Fibroblast of villous mesenchyme (primary cell): ENCODE measurements around the gene SH2D2A. TPM values are rescaled to one million over a fixed set of nuclear protein-coding genes. Genes with fewer than 3 reads are reported as not detected.

Experiments
- DNase-seq: peaks from one replicate; pipeline ENCODE4 v3.0.0-alpha.2; 2010; ENCODE audit warnings: low read depth
- H3K4me3 ChIP-seq: 2 replicates; pipeline ENCODE4 v1.5.1; 2011; ENCODE audit warnings: low read depth, mild to moderate bottlenecking, low read length
- CTCF ChIP-seq: IDR thresholded peaks from 2 replicates; pipeline ENCODE4 v1.5.1; 2012; ENCODE audit warnings: low read depth, mild to moderate bottlenecking, low read length; ENCODE audit not compliant: insufficient read depth
- total RNA-seq: library from RNA; depleted of rRNA; stranded (reverse); fragments of >200 nt; gene quantifications from 2 replicates; pipeline ENCODE4 v1.2.3, GENCODE V29; 2012

SH2D2A gene
- total RNA-seq, 1 donor: not detected

GRCh38 chr1:156848461-156849150 lies 32.0 kb upstream of the SH2D2A start:
- no peak for DNase-seq

GRCh38 chr1:156847591-156848460 lies 31.2 kb upstream of the SH2D2A start:
- no peak for TF ChIP-seq CTCF
- no peak overlapping the region for H3K4me3 ChIP-seq
- DNase-seq: no peak

More at GRCh38 chr1:156848461-156849150, 32.0 kb upstream of the SH2D2A start:
- no peak for TF ChIP-seq CTCF
- H3K4me3 ChIP-seq: no peak overlapping the region

GRCh38 chr1:156846643-156847042 lies 30.0 kb upstream of the SH2D2A start:
- H3K4me3 ChIP-seq: no peak overlapping the region
- TF ChIP-seq CTCF: no peak
- DNase-seq: no peak

- DNase-seq: no peak
- no peak for TF ChIP-seq CTCF
- H3K4me3 ChIP-seq: no peak overlapping the region
Measured at GRCh38 chr1:156845953-156846545, 29.4 kb upstream of the SH2D2A start.

GRCh38 chr1:156845055-156845952 lies 28.7 kb upstream of the SH2D2A start:
- H3K4me3 ChIP-seq: no peak overlapping the region
- TF ChIP-seq CTCF: no peak
- no peak for DNase-seq

GRCh38 chr1:156844638-156845037 lies 28.0 kb upstream of the SH2D2A start:
- TF ChIP-seq CTCF: no peak
- no peak for DNase-seq
- H3K4me3 ChIP-seq: no peak overlapping the region
